HepG2 (cell line): ENCODE data around the gene CCSER1. TPM values are rescaled to one million over a fixed set of nuclear protein-coding genes. Genes with fewer than 3 reads are reported as not detected.

Experiments used
- ATAC-seq: fragments of 200-7000 bp; cut with Tn5 transposase; 3 replicates; pipeline ENCODE4 v1.9.1; 2020; ENCODE audit warnings: mild to moderate bottlenecking, moderate library complexity
- BruUV-seq: library from RNA; stranded (reverse); fragments of 400-500 nt; replicated peaks from 2 replicates; lab custom pipeline; 2021; lab: Mats Ljungman, UMichigan
- CTCF ChIA-PET: fragments of 300-600 bp; formaldehyde crosslinking; extraction: SDS; loops from one replicate; lab custom pipeline; 2021; ENCODE audit warnings: low total read pairs, inconsistent platforms, low intra/inter-chr PET ratio; lab: Yijun Ruan, JAX
- POLR2A ChIA-PET: fragments of 350-600 bp; sonication (Branson Sonifier 250); formaldehyde crosslinking; loops from one replicate; lab custom pipeline; 2020; ENCODE audit warnings: antibody characterized with exemption, inconsistent platforms; lab: Yijun Ruan, JAX
- DNase-seq: peaks from one replicate; pipeline ENCODE4 v3.0.0-alpha.2; 2015; ENCODE audit warnings: low spot score
- FAIRE-seq: peaks from 3 replicates; lab custom pipeline; 2011; peaks lifted over from hg19 to GRCh38; lab: Jason Lieb, UNC
- H2AFZ ChIP-seq: one replicate; pipeline ENCODE4 v1.6.1; 2011; ENCODE audit warnings: low read length, inconsistent platforms
- H3K27ac ChIP-seq: fragments of 300-600 bp; 3 replicates; pipeline ENCODE4 v1.8.0; 2011; ENCODE audit warnings: mixed run types, mild to moderate bottlenecking, mixed read lengths, low read length, inconsistent platforms; ENCODE audit not compliant: insufficient read depth; ENCODE audit errors: extremely low read length
- H3K27me3 ChIP-seq, 2 experiments: fragments of 200-600 bp in 1 of 2; 2 replicates in 1 of 2; 3 replicates in 1 of 2; pipeline versions ENCODE4 v1.6.0 to v1.8.0; 2011; ENCODE audit warnings: low read length in 2 of 2, mild to moderate bottlenecking in 2 of 2, moderate library complexity in 2 of 2, inconsistent platforms in 1 of 2; ENCODE audit not compliant: insufficient read depth in 2 of 2, control insufficient read depth in 1 of 2
- H3K36me3 ChIP-seq, 2 experiments: fragments of 200-600 bp in 1 of 2; replicated peaks in 1 of 2; 2 replicates in 1 of 2; 3 replicates in 1 of 2; pipeline versions ENCODE4 v1.5.1 to v1.8.0; 2011; ENCODE audit warnings: low read length in 2 of 2, inconsistent platforms in 1 of 2; ENCODE audit not compliant: insufficient read depth in 2 of 2, control insufficient read depth in 1 of 2
- H3K4me1 ChIP-seq: 2 replicates; pipeline ENCODE4 v1.5.1; 2012; ENCODE audit warnings: low read length, inconsistent platforms; ENCODE audit not compliant: insufficient read depth
- H3K4me2 ChIP-seq: 2 replicates; pipeline ENCODE4 v1.6.0; 2011; ENCODE audit warnings: low read depth, low read length, inconsistent platforms
- H3K4me3 ChIP-seq, 3 experiments: fragments of 200-600 bp in 1 of 3; sonication (generic), shearing (Covaris generic) in 1 of 3; replicated peaks in 1 of 3; 2 replicates each; pipeline ENCODE4 v1.5.1; 2011 to 2016; ENCODE audit warnings: low read length in 3 of 3, inconsistent platforms in 2 of 3, low read depth in 2 of 3, mild to moderate bottlenecking in 2 of 3, control low read depth in 1 of 3, mixed read lengths in 1 of 3; ENCODE audit not compliant: insufficient read depth in 1 of 3
- H3K79me2 ChIP-seq: one replicate; pipeline ENCODE4 v1.6.1; 2011; ENCODE audit warnings: low read length, inconsistent platforms; ENCODE audit not compliant: insufficient read depth
- H3K9ac ChIP-seq: 2 replicates; pipeline ENCODE4 v1.6.0; 2011; ENCODE audit warnings: mild to moderate bottlenecking, low read depth, low read length, inconsistent platforms; ENCODE audit not compliant: insufficient read depth
- H3K9me3 ChIP-seq: 2 replicates; pipeline ENCODE4 v1.5.1; 2012; ENCODE audit warnings: mild to moderate bottlenecking, low read length
- H4K20me1 ChIP-seq: 2 replicates; pipeline ENCODE4 v1.6.0; 2011; ENCODE audit warnings: inconsistent platforms, mild to moderate bottlenecking, low read length, moderate library complexity; ENCODE audit not compliant: insufficient read depth
- FOSL2 ChIP-seq: sonication (generic); formaldehyde crosslinking; IDR thresholded peaks from 2 replicates; pipeline ENCODE4 v1.4.0; 2020; ENCODE audit warnings: missing genetic modification reagents
- IRF2 ChIP-seq: IDR thresholded peaks from 2 replicates; pipeline ENCODE4 v1.6.1; 2018; ENCODE audit warnings: missing genetic modification reagents, missing compliant biosample characterization
- MAF1 ChIP-seq: sonication (generic); formaldehyde crosslinking; IDR thresholded peaks from 2 replicates; pipeline ENCODE4 v1.5.0; 2020; ENCODE audit warnings: missing genetic modification reagents, borderline replicate concordance
- SALL2 ChIP-seq: sonication (generic); formaldehyde crosslinking; IDR thresholded peaks from 2 replicates; pipeline ENCODE4 v1.8.1; 2023; ENCODE audit warnings: mild to moderate bottlenecking, missing genetic modification reagents, inconsistent platforms
- ZFP90 ChIP-seq: sonication (generic); formaldehyde crosslinking; IDR thresholded peaks from 2 replicates; pipeline ENCODE4 v1.8.0; 2022; ENCODE audit warnings: missing genetic modification reagents, mild to moderate bottlenecking, inconsistent platforms, borderline replicate concordance
- ZMAT3 ChIP-seq: sonication (generic); formaldehyde crosslinking; conservative IDR thresholded peaks from 2 replicates; pipeline ENCODE4 v1.7.0; 2021; ENCODE audit warnings: missing genetic modification reagents
- ZNF264 ChIP-seq: sonication (generic); formaldehyde crosslinking; IDR thresholded peaks from 2 replicates; pipeline ENCODE4 v1.4.0; 2020; ENCODE audit warnings: missing genetic modification reagents
- ZNF570 ChIP-seq: sonication (generic); formaldehyde crosslinking; IDR thresholded peaks from 2 replicates; pipeline ENCODE4 v1.4.0; 2020; ENCODE audit warnings: mild to moderate bottlenecking, missing genetic modification reagents, borderline replicate concordance
- ZNF629 ChIP-seq: sonication (generic); formaldehyde crosslinking; conservative IDR thresholded peaks from 2 replicates; pipeline ENCODE4 v1.5.0; 2020; ENCODE audit warnings: missing genetic modification reagents
- ZNF7 ChIP-seq: IDR thresholded peaks from 2 replicates; pipeline ENCODE4 v1.6.1; 2016; ENCODE audit warnings: missing biosample characterization, missing genetic modification reagents
- ZNF776 ChIP-seq: sonication (generic); formaldehyde crosslinking; IDR thresholded peaks from 2 replicates; pipeline ENCODE4 v1.4.0; 2020; ENCODE audit warnings: mild to moderate bottlenecking, missing genetic modification reagents
- WGBS: methylation state at CpG from one replicate; pipeline ENCODE4 v1.1.6; 2017; ENCODE audit warnings: low lambda C conversion rate; 5-methylcytosine and 5-hydroxymethylcytosine counted together
- in situ Hi-C: cut with HindIII; loops from 2 replicates; pipeline ENCODE4 v1.10.0; 2017; ENCODE audit warnings: low pct_unique_long_range_greater_than_20kb; ENCODE audit not compliant: extremely low pct_ligation_motif_present
- intact Hi-C: fragments of 100-400 bp; cut with micrococcal nuclease; formaldehyde crosslinking; loops from one replicate; pipeline ENCODE4 v1.10.0; 2022; ENCODE audit not compliant: unreplicated experiment
- polyA plus RNA-seq, 8 experiments: library from polyadenylated mRNA; depleted of rRNA in 3 of 8; stranded (reverse) in 7 of 8; unstranded in 1 of 8; fragments of >200 nt; fragmentation: Illumina TruSeq in 4 of 8; extraction: Trizol in 4 of 8; gene quantifications; 2 replicates each; pipeline versions ENCODE4 v1.2.1 to v1.2.3, GENCODE V29; 2011 to 2016; ENCODE audit warnings: low read depth in 4 of 8, missing spikeins in 1 of 8, mixed read lengths in 1 of 8; ENCODE audit not compliant: insufficient read depth in 1 of 8
- small RNA-seq, 3 experiments: library from RNA; depleted of rRNA; stranded (forward); fragments of <200 nt; gene quantifications; one replicate each; pipeline ENCODE3, GENCODE V24; 2012; ENCODE audit warnings: low read depth in 2 of 3, low replicate concordance in 1 of 3; ENCODE audit not compliant: insufficient read length in 3 of 3, insufficient read depth in 2 of 3
- total RNA-seq, 5 experiments: library from RNA; depleted of rRNA; stranded (reverse); fragments of >200 nt; fragmentation: Illumina TruSeq; extraction: Trizol; gene quantifications; 2 replicates each; pipeline ENCODE4 v1.2.3, GENCODE V29; 2016; ENCODE audit warnings: low read depth in 1 of 5

CCSER1 gene
- total and polyA plus RNA-seq, 2 of the 13 experiments (the other 11 are each of a cell fraction or from before 2014, with no cell fraction given): not detected

DNA sequence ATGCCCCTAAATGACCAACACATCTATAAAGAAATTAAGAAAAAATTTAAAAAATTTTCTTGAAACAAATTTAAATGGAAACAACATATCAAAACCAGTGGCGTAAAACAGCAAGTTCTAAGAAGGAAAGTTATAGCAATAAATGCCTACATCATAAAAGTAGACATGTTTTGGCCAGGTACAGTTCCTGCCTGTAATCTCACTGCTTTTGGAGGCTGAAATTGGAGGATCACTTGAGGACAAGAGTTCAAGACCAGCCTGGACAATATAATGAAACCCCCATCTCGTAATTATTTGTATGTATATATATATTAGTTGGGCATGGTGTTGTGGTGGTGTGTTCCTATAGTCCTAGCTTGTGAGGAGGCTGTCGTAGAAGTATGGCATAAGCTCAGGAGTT, 1504.1 kb downstream of the CCSER1 start:
- no peak overlapping the region for H2AFZ ChIP-seq
- no TSS peak for BruUV-seq
- H3K9ac ChIP-seq: no peak overlapping the region
- ChIA-PET POLR2A (no interaction called here), CTCF (no interaction called here)
- no peak overlapping the region for H3K4me2 ChIP-seq
- intact Hi-C loops: no loop called here
- 19% methylated on average over 3 of the region's 3 CpGs for WGBS
- no peak overlapping the region for H3K27ac ChIP-seq
- no peaks in the 10 kb centered on the region for H3K79me2 ChIP-seq
- H3K4me1 ChIP-seq: no peaks in the 10 kb centered on the region
- no peaks in the 10 kb centered on the region for H3K36me3 ChIP-seq
- H3K4me3 ChIP-seq: no peak overlapping the region
- DNase-seq: no peak
- TF ChIP-seq MAF1 (CRISPR knock-in tag) (no peak), FOSL2 (no peak), IRF2 (CRISPR knock-in tag) (no peak), ZNF264 (CRISPR knock-in tag) (no peak), SALL2 (CRISPR knock-in tag) (no peak), ZNF7 (CRISPR knock-in tag) (no peak)
- no peak for ATAC-seq
- no peak for FAIRE-seq
- no peaks in the 10 kb centered on the region; a peak in 1 of 5 replicates for H3K27me3 ChIP-seq
- H3K9me3 ChIP-seq: no peaks in the 10 kb centered on the region
- in situ Hi-C loops: no loop called here
- H4K20me1 ChIP-seq: no peaks in the 10 kb centered on the region

DNA sequence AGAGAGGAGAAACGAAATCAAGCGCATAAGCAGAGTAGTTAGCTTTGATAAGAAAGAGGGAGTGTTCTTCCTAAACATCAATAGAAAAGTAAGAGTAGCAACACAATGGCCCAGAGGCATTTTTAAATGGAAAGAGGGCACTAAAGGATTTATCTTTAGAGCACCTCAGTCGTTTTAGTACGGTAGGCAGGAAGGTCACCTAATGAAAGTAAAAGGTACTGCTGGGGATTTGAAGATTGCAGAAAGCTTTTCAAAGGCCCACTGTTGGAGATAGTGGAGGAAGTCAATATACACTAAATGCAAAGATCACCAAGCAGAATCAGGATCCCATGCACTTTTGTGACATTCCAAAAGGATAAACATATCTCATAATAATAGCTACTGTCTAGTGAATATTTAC, 1508.9 kb downstream of the CCSER1 start:
- H3K27me3 ChIP-seq: no peaks in the 10 kb centered on the region
- H3K4me3 ChIP-seq: no peak overlapping the region
- no peaks in the 10 kb centered on the region for H3K4me1 ChIP-seq
- no peaks in the 10 kb centered on the region for H3K9me3 ChIP-seq
- 0% methylated on average over 4 of the region's 4 CpGs for WGBS
- ChIA-PET POLR2A (no interaction called here), CTCF (no interaction called here)
- H3K27ac ChIP-seq: no peak overlapping the region
- ATAC-seq (no peak), DNase-seq (no peak), FAIRE-seq (no peak)
- no peaks in the 10 kb centered on the region for H4K20me1 ChIP-seq
- in situ Hi-C loops: no loop called here
- no peaks in the 10 kb centered on the region for H3K36me3 ChIP-seq
- H2AFZ ChIP-seq: no peak overlapping the region
- H3K79me2 ChIP-seq: no peaks in the 10 kb centered on the region
- no peak overlapping the region for H3K9ac ChIP-seq
- BruUV-seq: no TSS peak
- H3K4me2 ChIP-seq: no peak overlapping the region
- no peak for TF ChIP-seq ZNF570
- TF ChIP-seq ZNF776 (CRISPR knock-in tag): no peak
- TF ChIP-seq ZNF264 (CRISPR knock-in tag): no peak
- TF ChIP-seq ZNF629 (CRISPR knock-in tag): no peak
- TF ChIP-seq ZFP90 (CRISPR knock-in tag): no peak
- no peak for TF ChIP-seq ZMAT3 (CRISPR knock-in tag)
- TF ChIP-seq, all 625 proteins: peak for 0
- intact Hi-C loops: loop anchor here (5.0 kb wide), 1 partner anchor 391 kb away; no protein-coding TSS in a partner anchor

Small RNA genes lying within 50 kb of the gene (small RNA-seq; reads per million reads assigned to genes)
- gene AC093729.1: 0 reads per million in 3 experiments
- gene TMSB4XP8: 0 reads per million in 3 experiments

Other genes starting within 250 kb of the CCSER1 start
- not detected in 2 replicates for gene MMRN1, start 232.5 kb upstream of the CCSER1 start, total RNA-seq (2016; rRNA removed; fragmentation: Illumina TruSeq; extraction: Trizol)
- 0.07 TPM in 1 of 2 replicates, not detected in the other for gene MMRN1, start 232.5 kb upstream of the CCSER1 start, polyA plus RNA-seq (2011; rRNA removed)